ENCODE measurements around the gene GAP43. TPM values are rescaled to one million over a fixed set of nuclear protein-coding genes. Genes with fewer than 3 reads are reported as not detected.
A peak's percentile ranks its signal among the peaks of the same experiment; 100 is the strongest.
"Not testable (repeated sequence)": the region's sequence is repeated elsewhere in the genome, so short reads cannot be mapped to it uniquely, and the experiment has no call there.

GAP43 gene
- total RNA-seq, 4 donors from 2014 or later, result 0.36 TPM; not detected in 3

DNA sequence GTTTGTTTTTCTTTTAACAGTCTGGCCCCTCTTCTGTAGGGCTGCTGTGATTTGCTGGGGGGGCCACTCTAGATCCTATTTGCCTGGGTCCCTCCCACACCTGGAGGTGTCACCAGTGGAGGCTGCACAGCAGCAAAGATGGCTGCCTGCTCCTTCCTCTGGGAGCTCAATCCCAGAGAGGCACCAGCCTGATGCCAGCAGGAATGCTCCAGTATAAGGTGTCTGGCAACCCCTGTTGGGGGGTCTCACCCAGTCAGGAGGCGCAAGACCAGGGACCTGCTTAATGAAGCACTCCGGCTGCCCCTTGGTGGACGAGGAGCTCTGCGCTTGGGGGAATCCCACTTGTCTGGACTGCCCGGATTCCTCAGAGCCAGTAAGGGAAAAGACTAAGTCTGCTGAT is 118.3 kb downstream of the GAP43 start:
- TF ChIP-seq, protein P1, sequence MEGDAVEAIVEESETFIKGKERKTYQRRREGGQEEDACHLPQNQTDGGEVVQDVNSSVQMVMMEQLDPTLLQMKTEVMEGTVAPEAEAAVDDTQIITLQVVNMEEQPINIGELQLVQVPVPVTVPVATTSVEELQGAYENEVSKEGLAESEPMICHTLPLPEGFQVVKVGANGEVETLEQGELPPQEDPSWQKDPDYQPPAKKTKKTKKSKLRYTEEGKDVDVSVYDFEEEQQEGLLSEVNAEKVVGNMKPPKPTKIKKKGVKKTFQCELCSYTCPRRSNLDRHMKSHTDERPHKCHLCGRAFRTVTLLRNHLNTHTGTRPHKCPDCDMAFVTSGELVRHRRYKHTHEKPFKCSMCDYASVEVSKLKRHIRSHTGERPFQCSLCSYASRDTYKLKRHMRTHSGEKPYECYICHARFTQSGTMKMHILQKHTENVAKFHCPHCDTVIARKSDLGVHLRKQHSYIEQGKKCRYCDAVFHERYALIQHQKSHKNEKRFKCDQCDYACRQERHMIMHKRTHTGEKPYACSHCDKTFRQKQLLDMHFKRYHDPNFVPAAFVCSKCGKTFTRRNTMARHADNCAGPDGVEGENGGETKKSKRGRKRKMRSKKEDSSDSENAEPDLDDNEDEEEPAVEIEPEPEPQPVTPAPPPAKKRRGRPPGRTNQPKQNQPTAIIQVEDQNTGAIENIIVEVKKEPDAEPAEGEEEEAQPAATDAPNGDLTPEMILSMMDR (IDR thresholded peaks at IDR 0.05), result no peak
- no peak for DNase-seq (ENCODE audit: low spot score)

DNA sequence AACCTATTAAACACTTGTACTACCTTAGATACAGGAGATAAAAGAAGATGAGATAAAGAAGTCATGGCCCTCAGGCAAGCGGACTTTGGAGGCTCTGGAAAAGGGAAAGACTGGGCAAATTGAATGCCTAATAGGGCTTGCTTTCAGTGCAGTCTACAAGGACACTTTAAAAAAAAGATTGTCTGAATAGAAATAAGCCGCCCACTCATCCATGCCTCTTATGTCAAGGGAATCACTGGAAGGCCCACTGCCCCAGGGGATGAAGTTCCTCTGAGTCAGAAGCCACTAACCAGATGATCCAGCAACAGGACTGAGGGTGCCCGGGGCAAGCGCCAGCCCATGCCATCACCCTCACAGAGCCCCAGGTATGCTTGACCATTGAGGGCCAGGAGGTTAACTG is 121.2 kb downstream of the GAP43 start:
- not testable (repeated sequence) for ATAC-seq (ENCODE audit: low FRiP score); DNase-seq (ENCODE audit: low spot score)

More for the DNA sequence above, 118.3 kb downstream of the GAP43 start:
- ATAC-seq (ENCODE audit: low FRiP score), result no peak

DNA sequence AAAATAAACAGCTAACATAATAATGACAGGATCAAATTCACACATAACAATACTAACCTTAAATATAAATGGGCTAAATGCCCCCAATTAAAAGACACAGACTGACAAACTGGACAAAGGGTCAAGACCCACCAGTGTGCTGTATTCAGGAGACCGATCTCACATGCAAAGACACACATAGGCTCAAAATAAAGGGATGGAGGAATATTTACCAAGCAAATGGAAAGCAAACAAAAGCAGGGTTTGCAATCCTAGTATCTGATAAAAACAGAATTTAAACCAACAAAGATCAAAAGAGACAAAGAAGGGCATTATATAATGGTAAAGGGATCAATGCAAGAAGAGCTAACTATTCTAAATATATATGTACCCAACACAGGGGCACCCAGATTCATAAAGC is 129.7 kb downstream of the GAP43 start:
- DNase-seq (ENCODE audit: low spot score); ATAC-seq (ENCODE audit: low FRiP score): not testable (repeated sequence)

DNA sequence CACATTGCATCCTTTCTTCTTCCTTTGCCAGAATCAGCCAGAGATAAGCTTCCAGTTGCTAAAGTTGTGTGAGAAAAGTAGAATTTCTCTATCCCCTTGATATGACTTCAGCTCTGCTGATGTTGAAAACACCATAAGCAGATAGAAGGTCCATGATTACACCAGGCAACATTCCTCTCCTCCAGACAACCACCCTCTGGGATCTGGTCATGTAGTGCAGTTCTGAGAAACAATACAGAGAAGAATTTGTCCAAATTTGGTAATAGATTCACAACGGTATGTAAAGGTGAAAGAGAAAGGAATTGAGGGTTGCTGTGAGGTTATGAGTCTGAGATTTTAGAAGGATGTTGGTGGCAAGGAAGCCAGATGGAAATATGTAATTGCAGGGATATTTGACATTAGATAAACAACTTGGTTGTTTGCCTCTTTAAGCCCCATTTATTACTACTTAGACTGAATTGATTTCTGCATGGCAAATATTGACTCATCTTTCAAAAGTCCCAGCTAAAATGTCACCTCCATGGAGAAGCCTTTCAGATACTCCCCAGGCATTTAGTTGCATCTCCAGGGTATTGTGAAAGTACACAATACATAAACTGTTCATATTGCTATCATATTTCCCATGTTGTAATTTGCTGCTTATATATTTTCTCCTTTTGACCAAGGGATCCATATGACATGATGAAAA is 134.9 kb downstream of the GAP43 start:
- TF ChIP-seq, protein P1 (IDR thresholded peaks at IDR 0.05), result no peak
- ATAC-seq (ENCODE audit: low FRiP score) (no peak), DNase-seq (ENCODE audit: low spot score) (no peak)

DNA sequence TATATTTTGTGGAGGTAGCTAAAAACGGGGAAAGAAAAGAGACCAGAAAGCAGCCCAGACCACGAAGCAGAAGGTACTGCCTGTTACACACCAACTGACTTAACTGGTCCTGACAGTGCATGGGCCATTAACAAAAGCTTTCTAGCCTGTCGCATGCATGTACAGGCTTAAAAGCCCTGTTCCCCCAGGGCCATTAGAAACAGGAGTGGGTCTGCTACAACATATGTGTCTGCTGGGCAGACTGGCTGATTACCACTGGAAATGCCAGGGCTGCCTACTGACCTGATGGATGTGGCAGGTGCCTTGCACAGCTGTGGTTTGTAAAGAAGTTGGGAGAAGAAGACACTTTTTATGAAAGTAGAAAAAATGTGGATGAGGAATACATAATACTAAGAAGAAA is 137.4 kb downstream of the GAP43 start:
- TF ChIP-seq, protein P1 (IDR thresholded peaks at IDR 0.05), result no peak
- DNase-seq (ENCODE audit: low spot score), result no peak
- ATAC-seq (ENCODE audit: low FRiP score), result no peak

DNA sequence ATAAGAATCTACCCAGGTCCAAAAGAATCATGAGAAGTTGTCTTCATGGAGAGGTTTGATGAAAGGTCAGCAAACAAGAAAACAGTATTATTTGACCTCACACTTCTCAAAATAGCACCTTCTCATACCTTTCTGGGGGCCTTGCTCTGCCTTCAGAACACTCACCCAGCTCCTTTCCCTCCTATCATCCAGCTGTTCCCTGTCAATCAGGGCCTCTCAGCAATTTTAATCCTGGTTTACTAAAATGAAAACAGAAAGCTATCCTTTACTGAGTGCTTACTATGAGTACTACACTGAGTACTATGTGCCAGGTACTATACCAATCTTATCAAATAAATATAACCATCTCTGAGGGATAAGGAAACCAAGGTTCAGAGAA is 138.6 kb downstream of the GAP43 start:
- no peak for ATAC-seq (ENCODE audit: low FRiP score)
- DNase-seq (ENCODE audit: low spot score), result no peak
- TF ChIP-seq, protein P1 (IDR thresholded peaks at IDR 0.05), result no peak

DNA sequence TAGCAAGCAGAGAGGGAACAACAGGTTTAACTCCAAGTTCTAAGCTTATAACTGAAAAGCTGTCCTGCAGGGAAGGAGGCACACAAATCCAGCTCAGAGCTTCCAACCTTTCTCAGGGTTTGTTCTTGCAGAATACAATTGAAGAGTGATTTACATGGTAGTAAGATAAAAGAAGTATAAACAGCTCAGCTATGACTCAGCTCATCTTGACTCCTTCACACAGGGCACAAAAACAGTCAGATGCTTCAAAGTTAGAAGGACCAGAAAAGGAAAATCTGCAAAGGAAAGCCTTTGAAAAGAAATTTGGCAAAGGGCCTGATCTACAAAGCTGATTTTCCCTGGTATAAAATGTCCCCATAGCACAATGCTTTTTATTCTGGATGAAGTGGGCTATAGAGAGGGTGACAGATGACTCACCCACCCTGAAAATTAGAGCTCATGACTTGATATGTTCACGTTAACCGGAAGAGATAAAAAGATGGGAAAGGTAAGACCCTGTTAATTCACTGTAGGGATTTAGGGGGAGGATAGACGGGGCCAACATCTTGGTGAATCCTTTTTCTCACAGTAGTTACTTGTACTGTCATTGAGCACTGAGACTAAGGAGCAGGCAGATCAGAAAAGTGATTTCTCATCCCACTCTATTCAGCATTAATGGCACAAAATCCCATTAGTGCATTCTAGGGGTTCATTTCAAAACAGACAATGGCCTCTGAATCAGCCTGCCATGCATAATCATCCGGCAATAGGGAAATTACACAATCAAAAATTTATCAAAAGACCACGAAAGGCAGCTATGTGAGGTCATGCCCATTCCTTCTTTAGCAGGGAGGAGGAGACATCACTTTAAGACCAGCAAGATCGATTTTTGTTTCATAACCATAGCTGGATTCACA is 143.5 kb downstream of the GAP43 start:
- ATAC-seq (ENCODE audit: low FRiP score) (peak; percentile 77), DNase-seq (ENCODE audit: low spot score) (no peak)
- TF ChIP-seq, protein P1 (IDR thresholded peaks at IDR 0.05), result no peak

DNA sequence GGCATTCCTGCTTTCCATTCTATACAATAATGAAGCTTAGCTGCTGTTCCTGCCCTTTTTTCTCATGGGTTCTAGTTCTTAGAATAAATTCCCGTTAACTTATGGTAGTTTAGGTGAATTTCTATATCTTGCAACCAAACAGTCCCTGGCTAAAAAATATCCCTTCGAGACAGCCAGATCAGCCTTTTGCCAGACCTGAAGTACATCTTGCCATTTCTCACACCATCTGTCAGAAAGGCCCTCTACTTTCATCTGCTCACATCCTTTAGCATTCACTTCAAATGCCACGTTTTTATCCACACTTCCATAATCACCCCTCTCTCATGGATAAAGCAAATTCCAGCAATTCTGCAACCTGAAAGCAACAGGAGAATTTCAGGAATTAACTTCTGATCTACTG is 145.4 kb downstream of the GAP43 start:
- ATAC-seq (ENCODE audit: low FRiP score), result no peak

More for the DNA sequence above, 145.4 kb downstream of the GAP43 start:
- no peak for DNase-seq (ENCODE audit: low spot score)
- TF ChIP-seq, protein P1 (IDR thresholded peaks at IDR 0.05), result no peak
